Activated CD4-positive, alpha-beta memory T cell treated with anti-CD3 and anti-CD28 coated beads for 36 hours (primary cell): ENCODE measurements around the gene KAT2B. TPM values are rescaled to one million over a fixed set of nuclear protein-coding genes. Genes with fewer than 3 reads are reported as not detected.

Source experiments
- CTCF ChIA-PET: fragments of 350-600 bp; sonication (Branson Sonifier 250); formaldehyde crosslinking; loops from one replicate; lab custom pipeline; 2021; ENCODE audit warnings: antibody characterized with exemption, inconsistent platforms; lab: Charles Lee
- POLR2A ChIA-PET: fragments of 350-600 bp; sonication (Branson Sonifier 250); formaldehyde crosslinking; loops from one replicate; lab custom pipeline; 2021; ENCODE audit warnings: antibody characterized with exemption; lab: Charles Lee
- DNase-seq: peaks from one replicate; pipeline ENCODE4 v3.0.0-alpha.2; 2020
- H3K27ac Mint-ChIP-seq: one replicate; pipeline ENCODE4 v1.8.0; 2021; ENCODE audit warnings: mixed read lengths
- H3K27me3 Mint-ChIP-seq: one replicate; pipeline ENCODE4 v1.8.0; 2021; ENCODE audit warnings: mixed read lengths
- H3K36me3 Mint-ChIP-seq: one replicate; pipeline ENCODE4 v1.8.0; 2021; ENCODE audit warnings: mixed read lengths
- H3K4me1 Mint-ChIP-seq: one replicate; pipeline ENCODE4 v1.8.0; 2021; ENCODE audit warnings: low read depth, mixed read lengths
- H3K4me3 Mint-ChIP-seq: one replicate; pipeline ENCODE4 v1.8.0; 2021; ENCODE audit warnings: mild to moderate bottlenecking, mixed read lengths
- H3K9me3 Mint-ChIP-seq: one replicate; pipeline ENCODE4 v1.8.0; 2021; ENCODE audit warnings: mixed read lengths
- intact Hi-C: fragments of 100-400 bp; cut with micrococcal nuclease; formaldehyde crosslinking; loops from one replicate; pipeline ENCODE4 v1.15.1; 2023
- total RNA-seq, 2 experiments: library from RNA; stranded (reverse); gene quantifications; one replicate each; pipeline ENCODE4 v1.2.3, GENCODE V29; 2021

Gene KAT2B
- total RNA-seq, 2 experiments from 2014 or later: 43.4 to 49.0 TPM

- Mint-ChIP-seq H3K36me3 (peaks cover 21% of the 10 kb centered on the region), H3K27me3 (no peaks in the 10 kb centered on the region), H3K9me3 (no peaks in the 10 kb centered on the region), H3K4me1 (peaks cover 6% of the 10 kb centered on the region), H3K27ac (no peak overlapping the region), H3K4me3 (no peak overlapping the region)
- intact Hi-C loops: no loop called here
- ChIA-PET POLR2A (no interaction called here), CTCF (no interaction called here)
- no peak for DNase-seq
Observed at GRCh38 chr3:20136231-20136630, 96.0 kb downstream of the KAT2B start.

GRCh38 chr3:20137647-20138046, 97.4 kb downstream of the KAT2B start:
- Mint-ChIP-seq H3K27me3 (no peaks in the 10 kb centered on the region), H3K36me3 (peaks cover 32% of the 10 kb centered on the region), H3K4me3 (no peak overlapping the region), H3K9me3 (no peaks in the 10 kb centered on the region), H3K27ac (no peak overlapping the region), H3K4me1 (peaks cover 6% of the 10 kb centered on the region)
- DNase-seq: no peak
- intact Hi-C loops: no loop called here
- POLR2A ChIA-PET: no interaction called here
- CTCF ChIA-PET: no interaction called here

GRCh38 chr3:20140881-20141280, 100.6 kb downstream of the KAT2B start:
- H3K9me3 Mint-ChIP-seq: no peaks in the 10 kb centered on the region
- peaks cover 1% of the 10 kb centered on the region for H3K4me1 Mint-ChIP-seq
- intact Hi-C loops: no loop called here
- peaks cover 42% of the 10 kb centered on the region for H3K36me3 Mint-ChIP-seq
- ChIA-PET POLR2A (interaction anchor here (0.7 kb wide), 1 partner anchor 61 kb away, joined by 6 read pairs; no protein-coding TSS in a partner anchor), CTCF (interaction anchor here (1.1 kb wide), 1 partner anchor 255 kb away, joined by 3 read pairs; no protein-coding TSS in a partner anchor)
- DNase-seq: no peak
- no peaks in the 10 kb centered on the region for H3K27me3 Mint-ChIP-seq
- H3K4me3 Mint-ChIP-seq: no peak overlapping the region
- H3K27ac Mint-ChIP-seq: no peak overlapping the region

GRCh38 chr3:20141316-20141715, 101.1 kb downstream of the KAT2B start:
- H3K4me3 Mint-ChIP-seq: no peak overlapping the region
- no peak for DNase-seq
- H3K4me1 Mint-ChIP-seq: no peaks in the 10 kb centered on the region
- ChIA-PET POLR2A (interaction anchor here (0.7 kb wide), 2 partner anchors 8 to 61 kb away, joined by 4 to 6 read pairs; no protein-coding TSS in a partner anchor), CTCF (interaction anchor here (1.1 kb wide), 1 partner anchor 255 kb away, joined by 3 read pairs; no protein-coding TSS in a partner anchor)
- H3K27ac Mint-ChIP-seq: no peak overlapping the region
- intact Hi-C loops: no loop called here
- no peaks in the 10 kb centered on the region for H3K27me3 Mint-ChIP-seq
- no peaks in the 10 kb centered on the region for H3K9me3 Mint-ChIP-seq
- H3K36me3 Mint-ChIP-seq: peaks cover 42% of the 10 kb centered on the region

GRCh38 chr3:20141851-20142250, 101.6 kb downstream of the KAT2B start:
- POLR2A ChIA-PET: interaction anchor here (0.7 kb wide), 2 partner anchors 8 to 62 kb away, joined by 4 to 6 read pairs; no protein-coding TSS in a partner anchor
- no peaks in the 10 kb centered on the region for H3K4me1 Mint-ChIP-seq
- no peak overlapping the region for H3K4me3 Mint-ChIP-seq
- peaks cover 42% of the 10 kb centered on the region for H3K36me3 Mint-ChIP-seq
- intact Hi-C loops: no loop called here
- no peaks in the 10 kb centered on the region for H3K9me3 Mint-ChIP-seq
- no peaks in the 10 kb centered on the region for H3K27me3 Mint-ChIP-seq
- DNase-seq: no peak
- CTCF ChIA-PET: interaction anchor here (0.5 to 1.1 kb wide), 2 partner anchors 256 to 1752 kb away, joined by 3 to 4 read pairs; no protein-coding TSS in a partner anchor
- no peak overlapping the region for H3K27ac Mint-ChIP-seq

GRCh38 chr3:20142517-20142916, 102.3 kb downstream of the KAT2B start:
- Mint-ChIP-seq H3K36me3 (peaks cover 44% of the 10 kb centered on the region), H3K4me1 (no peaks in the 10 kb centered on the region), H3K27ac (no peak overlapping the region), H3K9me3 (no peaks in the 10 kb centered on the region), H3K4me3 (no peak overlapping the region), H3K27me3 (no peaks in the 10 kb centered on the region)
- POLR2A ChIA-PET: no interaction called here
- CTCF ChIA-PET: interaction anchor here (0.5 kb wide), 1 partner anchor 1753 kb away, joined by 4 read pairs; no protein-coding TSS in a partner anchor
- intact Hi-C loops: no loop called here
- no peak for DNase-seq

GRCh38 chr3:20143519-20143918, 103.3 kb downstream of the KAT2B start:
- H3K4me3 Mint-ChIP-seq: no peak overlapping the region

GRCh38 chr3:20145874-20146273, 105.6 kb downstream of the KAT2B start:
- peaks cover 44% of the 10 kb centered on the region for H3K36me3 Mint-ChIP-seq

More at GRCh38 chr3:20143519-20143918, 103.3 kb downstream of the KAT2B start:
- intact Hi-C loops: no loop called here
- ChIA-PET CTCF (no interaction called here), POLR2A (no interaction called here)
- Mint-ChIP-seq H3K36me3 (peaks cover 46% of the 10 kb centered on the region), H3K27ac (no peak overlapping the region), H3K4me1 (no peaks in the 10 kb centered on the region), H3K9me3 (no peaks in the 10 kb centered on the region), H3K27me3 (no peaks in the 10 kb centered on the region)
- DNase-seq: no peak

GRCh38 chr3:20146301-20146700, 106.1 kb downstream of the KAT2B start:
- Mint-ChIP-seq H3K27me3 (no peaks in the 10 kb centered on the region), H3K36me3 (peaks cover 40% of the 10 kb centered on the region), H3K27ac (no peak overlapping the region), H3K4me3 (no peak overlapping the region), H3K4me1 (no peaks in the 10 kb centered on the region), H3K9me3 (no peaks in the 10 kb centered on the region)
- ChIA-PET POLR2A (no interaction called here), CTCF (no interaction called here)
- intact Hi-C loops: no loop called here
- no peak for DNase-seq

More at GRCh38 chr3:20145874-20146273, 105.6 kb downstream of the KAT2B start:
- intact Hi-C loops: no loop called here
- Mint-ChIP-seq H3K4me3 (no peak overlapping the region), H3K9me3 (no peaks in the 10 kb centered on the region), H3K27me3 (no peaks in the 10 kb centered on the region), H3K4me1 (no peaks in the 10 kb centered on the region), H3K27ac (no peak overlapping the region)
- DNase-seq: no peak
- ChIA-PET CTCF (no interaction called here), POLR2A (no interaction called here)

- Mint-ChIP-seq H3K4me1 (no peaks in the 10 kb centered on the region), H3K27ac (no peak overlapping the region), H3K36me3 (peaks cover 31% of the 10 kb centered on the region), H3K27me3 (no peaks in the 10 kb centered on the region), H3K9me3 (no peaks in the 10 kb centered on the region), H3K4me3 (no peak overlapping the region)
- ChIA-PET POLR2A (no interaction called here), CTCF (no interaction called here)
- intact Hi-C loops: no loop called here
- no peak for DNase-seq
Observed at GRCh38 chr3:20147361-20147760, 107.1 kb downstream of the KAT2B start.

- no peak overlapping the region for H3K27ac Mint-ChIP-seq
- H3K4me3 Mint-ChIP-seq: no peak overlapping the region
- POLR2A ChIA-PET: no interaction called here
- H3K36me3 Mint-ChIP-seq: peaks cover 22% of the 10 kb centered on the region
- intact Hi-C loops: no loop called here
- no peak for DNase-seq
- H3K27me3 Mint-ChIP-seq: no peaks in the 10 kb centered on the region
- no peaks in the 10 kb centered on the region for H3K4me1 Mint-ChIP-seq
- CTCF ChIA-PET: no interaction called here
- H3K9me3 Mint-ChIP-seq: no peaks in the 10 kb centered on the region
Observed at GRCh38 chr3:20148466-20148865, 108.2 kb downstream of the KAT2B start.

GRCh38 chr3:20154078-20154477, 113.8 kb downstream of the KAT2B start:
- H3K4me3 Mint-ChIP-seq: no peak overlapping the region
- H3K9me3 Mint-ChIP-seq: no peaks in the 10 kb centered on the region
- H3K36me3 Mint-ChIP-seq: peaks cover 27% of the 10 kb centered on the region
- H3K4me1 Mint-ChIP-seq: no peaks in the 10 kb centered on the region
- ChIA-PET CTCF (no interaction called here), POLR2A (no interaction called here)
- H3K27ac Mint-ChIP-seq: no peak overlapping the region
- intact Hi-C loops: no loop called here
- no peaks in the 10 kb centered on the region for H3K27me3 Mint-ChIP-seq
- no peak for DNase-seq

GRCh38 chr3:20154928-20155327, 114.7 kb downstream of the KAT2B start:
- POLR2A ChIA-PET: interaction anchor here (0.6 kb wide), 1 partner anchor 57 kb away, joined by 3 read pairs; no protein-coding TSS in a partner anchor
- H3K36me3 Mint-ChIP-seq: peaks cover 28% of the 10 kb centered on the region
- H3K4me3 Mint-ChIP-seq: no peak overlapping the region
- no peak overlapping the region for H3K27ac Mint-ChIP-seq
- H3K4me1 Mint-ChIP-seq: peaks cover 4% of the 10 kb centered on the region
- H3K9me3 Mint-ChIP-seq: no peaks in the 10 kb centered on the region
- H3K27me3 Mint-ChIP-seq: no peaks in the 10 kb centered on the region
- intact Hi-C loops: no loop called here
- no peak for DNase-seq
- CTCF ChIA-PET: no interaction called here
